ENCODE data around the gene ADAD2. TPM values are rescaled to one million over a fixed set of nuclear protein-coding genes. Genes with fewer than 3 reads are reported as not detected.

The ADAD2 gene
- total and polyA plus RNA-seq, 9 of the 15 experiments (the other 6 are each of a cell fraction or from before 2014, with no cell fraction given) = 0.07 TPM; not detected in 8

- TF ChIP-seq REST (IDR thresholded peaks at IDR 0.05; ENCODE audit: borderline replicate concordance) (peak; percentile 73), REST (CRISPR knock-in tag; IDR thresholded peaks at IDR 0.05; ENCODE audit: low read depth) (no peak), KAT8 (IDR thresholded peaks at IDR 0.05; ENCODE audit: low read depth) (no peak), RB1 (IDR thresholded peaks at IDR 0.05; ENCODE audit: low read depth) (0 out of 2 replicates have a peak, but pooled peaks have one; percentile 21), MXI1 (IDR thresholded peaks at IDR 0.05; ENCODE audit: low read depth, low read length) (0 out of 2 replicates have a peak, but pooled peaks have one; percentile 21), CREM (IDR thresholded peaks at IDR 0.05; ENCODE audit: low read depth) (peak; percentile 74; the same call in 1 of the 2 replicates), SMAD1 (IDR thresholded peaks at IDR 0.05; ENCODE audit: low read depth, low read length, partially characterized antibody) (no peak), TBL1XR1 (IDR thresholded peaks at IDR 0.05; ENCODE audit: low read length in 2 of 2) (0 out of 4 replicates have a peak, but pooled peaks of 1 of the 2 experiments have one; percentile 31), ZNF395 (CRISPR knock-in tag; IDR thresholded peaks at IDR 0.05) (no peak)
- TF ChIP-seq, protein P1, sequence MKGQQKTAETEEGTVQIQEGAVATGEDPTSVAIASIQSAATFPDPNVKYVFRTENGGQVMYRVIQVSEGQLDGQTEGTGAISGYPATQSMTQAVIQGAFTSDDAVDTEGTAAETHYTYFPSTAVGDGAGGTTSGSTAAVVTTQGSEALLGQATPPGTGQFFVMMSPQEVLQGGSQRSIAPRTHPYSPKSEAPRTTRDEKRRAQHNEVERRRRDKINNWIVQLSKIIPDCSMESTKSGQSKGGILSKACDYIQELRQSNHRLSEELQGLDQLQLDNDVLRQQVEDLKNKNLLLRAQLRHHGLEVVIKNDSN (CRISPR knock-in tag; IDR thresholded peaks at IDR 0.05) = peak; percentile 79
- TF ChIP-seq, protein P2, sequence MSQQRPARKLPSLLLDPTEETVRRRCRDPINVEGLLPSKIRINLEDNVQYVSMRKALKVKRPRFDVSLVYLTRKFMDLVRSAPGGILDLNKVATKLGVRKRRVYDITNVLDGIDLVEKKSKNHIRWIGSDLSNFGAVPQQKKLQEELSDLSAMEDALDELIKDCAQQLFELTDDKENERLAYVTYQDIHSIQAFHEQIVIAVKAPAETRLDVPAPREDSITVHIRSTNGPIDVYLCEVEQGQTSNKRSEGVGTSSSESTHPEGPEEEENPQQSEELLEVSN (IDR thresholded peaks at IDR 0.05; ENCODE audit: borderline replicate concordance in 1 of 2, extremely low read depth in 1 of 2, insufficient read depth in 1 of 2, insufficient read length in 1 of 2, low read depth in 1 of 2, low read length in 1 of 2, poor library complexity in 1 of 2, severe bottlenecking in 1 of 2) = peak in 1 of 2 experiments; percentile 16
- TF ChIP-seq, protein P3, sequence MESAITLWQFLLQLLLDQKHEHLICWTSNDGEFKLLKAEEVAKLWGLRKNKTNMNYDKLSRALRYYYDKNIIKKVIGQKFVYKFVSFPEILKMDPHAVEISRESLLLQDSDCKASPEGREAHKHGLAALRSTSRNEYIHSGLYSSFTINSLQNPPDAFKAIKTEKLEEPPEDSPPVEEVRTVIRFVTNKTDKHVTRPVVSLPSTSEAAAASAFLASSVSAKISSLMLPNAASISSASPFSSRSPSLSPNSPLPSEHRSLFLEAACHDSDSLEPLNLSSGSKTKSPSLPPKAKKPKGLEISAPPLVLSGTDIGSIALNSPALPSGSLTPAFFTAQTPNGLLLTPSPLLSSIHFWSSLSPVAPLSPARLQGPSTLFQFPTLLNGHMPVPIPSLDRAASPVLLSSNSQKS (CRISPR knock-in tag; IDR thresholded peaks at IDR 0.05) = no peak
These were observed 15.4 kb upstream of the ADAD2 start (continued) for GRCh38 chr16:84175350-84176081.

Data from K562 (cell line).